Activated T-cell treated with anti-CD3 and anti-CD28 coated beads, Interleukin-2, amount 50 U/mL, for 1 hour (primary cell): ENCODE results near the gene STN1.
A peak's percentile ranks its signal among the peaks of the same experiment; 100 is the strongest.
"Not testable (repeated sequence)": the region's sequence is repeated elsewhere in the genome, so short reads cannot be mapped to it uniquely, and the experiment has no call there.

Experiments used
- DNase-seq: peaks from one replicate; pipeline ENCODE4 v3.0.0-alpha.2; 2020

STN1 gene

DNA sequence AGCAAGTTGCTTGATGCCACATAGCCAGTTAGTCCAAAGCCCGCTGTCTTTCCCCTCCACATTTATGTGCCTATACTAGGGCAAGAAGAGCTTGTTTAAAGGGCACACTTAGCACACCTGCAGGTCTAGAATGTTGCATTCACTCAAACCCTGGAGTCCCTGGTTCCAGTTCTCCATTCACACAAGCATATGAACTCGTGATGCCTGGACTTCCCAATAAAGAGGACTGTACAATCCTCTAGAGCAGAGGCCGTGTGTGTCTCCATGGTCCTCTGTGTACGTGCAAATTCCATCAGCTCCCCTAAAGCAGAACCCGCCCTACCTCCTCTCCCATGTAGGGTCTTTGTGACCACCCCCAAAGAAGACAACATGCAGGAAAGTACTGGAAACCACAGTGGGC, 59.6 kb downstream of the STN1 start:
- no peak for DNase-seq

DNA sequence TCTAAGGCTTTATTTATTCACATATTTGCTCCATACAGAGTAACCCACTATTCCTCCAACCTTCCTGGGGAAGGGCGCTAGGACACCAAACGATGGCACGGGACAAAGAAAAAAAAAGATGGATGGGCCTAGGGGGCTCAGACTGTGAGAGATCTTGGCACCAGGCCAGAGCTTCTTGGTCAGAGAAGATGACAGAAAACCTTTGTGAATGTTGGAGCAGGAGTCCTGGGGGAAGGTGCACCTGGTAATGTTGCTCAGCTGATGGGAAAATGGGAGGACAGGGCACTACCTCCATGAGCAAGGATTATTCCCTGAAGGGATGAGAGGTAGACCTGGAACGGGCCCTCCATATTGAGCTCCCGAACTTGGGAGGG, 61.2 kb downstream of the STN1 start:
- no peak for DNase-seq

DNA sequence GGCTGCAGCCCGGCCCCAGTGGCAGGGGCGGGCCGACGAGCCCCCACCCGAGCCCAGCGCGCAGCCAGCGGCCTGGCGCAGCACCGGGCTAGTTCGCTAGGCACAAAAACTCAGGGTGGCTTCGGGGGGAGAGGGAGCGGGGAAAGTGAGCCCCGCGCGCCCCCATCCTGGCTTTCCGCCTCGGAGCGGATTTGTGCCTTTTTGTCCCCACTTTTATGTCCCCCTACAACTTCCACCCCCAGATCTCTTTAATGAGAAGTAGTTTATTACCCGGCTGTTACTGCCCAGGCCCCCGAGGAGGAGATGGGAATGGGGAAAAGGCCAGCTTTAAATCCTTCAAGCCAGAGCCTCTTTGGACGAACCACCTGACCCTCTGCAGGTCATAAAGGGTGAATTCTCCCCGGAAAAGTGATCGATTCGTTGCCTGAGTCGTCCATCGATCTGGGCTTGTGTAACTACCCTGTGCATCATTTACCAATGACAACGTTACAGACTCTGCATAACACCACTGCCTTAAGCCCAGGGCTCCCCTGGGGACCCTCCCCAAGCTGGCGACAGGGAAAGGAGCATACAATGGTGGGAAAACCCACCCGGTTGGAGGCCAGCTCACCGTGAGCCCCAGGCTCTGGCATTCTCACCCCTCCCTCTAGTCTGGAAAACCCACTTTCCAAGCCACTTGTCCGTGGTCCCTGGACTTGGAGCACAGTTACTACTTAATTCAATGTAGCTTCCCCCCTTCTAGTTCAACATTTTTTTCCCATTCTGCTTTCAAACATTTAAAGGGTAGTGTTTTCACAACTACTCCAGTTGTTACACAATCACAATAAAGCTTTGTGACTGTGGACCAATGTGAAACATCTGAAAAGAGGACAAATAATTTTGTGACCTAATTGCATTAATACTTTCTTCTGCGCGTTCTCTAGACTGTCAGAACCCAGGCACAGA, 61.9 kb downstream of the STN1 start:
- DNase-seq: no peak

DNA sequence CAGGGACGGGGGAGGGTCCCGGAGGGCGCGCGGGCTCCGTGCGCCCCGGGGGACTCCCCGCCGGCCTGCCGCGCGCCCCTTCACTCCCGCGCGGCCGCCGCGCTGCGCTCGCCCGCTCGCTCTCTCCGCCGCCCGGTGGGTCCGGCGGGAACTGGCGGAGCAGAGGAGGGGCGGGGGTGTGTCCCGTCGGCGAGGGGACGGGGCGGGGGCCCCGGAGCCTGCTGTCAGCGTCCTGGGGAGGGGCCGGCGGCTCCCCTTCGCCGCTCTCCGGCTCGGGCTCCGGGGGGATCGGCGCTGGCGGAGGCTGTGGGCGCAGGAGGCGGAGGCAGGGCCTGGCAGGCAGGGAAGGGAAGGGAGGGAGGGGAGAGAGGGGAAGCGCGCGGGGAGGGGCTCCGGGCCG, 62.6 kb downstream of the STN1 start, which contains the start of gene SH3PXD2A:
Gene SH3PXD2A (minus strand): TSS at position 153 of the 400 bp plus-strand sequence. CDS start 310 bp downstream, outside the sequence.
- DNase-seq: peak; percentile 32

DNA sequence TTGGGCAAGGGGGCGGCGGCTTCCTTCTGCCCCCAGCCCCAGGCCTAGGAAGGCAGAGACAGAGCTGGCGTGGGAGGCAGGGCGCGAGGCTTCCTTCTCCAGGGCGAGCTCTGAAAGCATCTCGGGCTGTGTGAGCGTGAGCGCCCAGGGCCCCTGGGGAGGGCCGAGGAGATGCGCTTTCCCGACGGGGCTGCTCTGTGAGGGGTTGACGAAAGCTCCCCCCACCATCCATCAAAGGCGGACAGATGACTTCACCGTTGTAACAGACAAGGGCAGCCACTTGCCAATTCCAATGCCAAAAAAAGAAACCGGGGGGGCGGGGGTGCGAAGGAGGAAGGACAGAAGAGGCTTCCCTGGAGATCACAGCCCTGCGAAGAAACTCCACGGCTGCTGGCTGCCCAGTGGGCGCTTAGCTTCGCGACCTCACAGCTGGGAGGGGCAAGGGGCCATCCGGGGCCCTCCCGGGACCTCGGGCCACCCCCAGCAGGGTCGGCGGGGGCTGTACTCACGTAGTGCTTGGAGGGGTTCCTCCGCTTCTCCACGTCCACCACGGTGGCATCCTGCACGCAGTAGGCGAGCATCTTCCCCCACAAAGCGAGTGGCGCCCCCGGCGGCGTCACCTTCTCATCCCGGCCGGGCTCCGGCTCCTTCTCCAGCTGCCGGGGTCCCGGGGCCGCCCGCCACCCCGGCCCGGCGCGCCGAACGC, 63.1 kb downstream of the STN1 start:
- peak; percentile 32 for DNase-seq

DNA sequence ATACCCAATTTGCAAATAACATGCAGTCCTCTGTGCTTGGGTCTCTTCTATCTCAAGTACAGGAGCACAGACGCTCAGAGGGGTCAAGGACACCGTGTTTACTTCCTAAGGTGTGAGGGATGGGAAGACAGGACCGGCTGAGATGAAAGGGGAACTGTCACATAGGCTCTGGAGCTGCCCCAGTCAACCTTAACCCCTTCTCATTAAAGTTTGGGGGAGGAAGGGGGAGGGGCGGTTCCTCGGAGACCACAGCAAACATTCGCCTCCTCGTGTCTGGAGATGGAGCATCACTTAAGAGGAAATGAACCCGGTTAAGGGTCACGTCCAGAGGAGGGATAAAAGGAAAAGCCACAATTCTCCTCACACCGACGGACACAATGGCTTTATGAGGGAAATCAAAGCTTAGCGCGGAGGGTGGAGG, 63.7 kb downstream of the STN1 start:
- no peak for DNase-seq

DNA sequence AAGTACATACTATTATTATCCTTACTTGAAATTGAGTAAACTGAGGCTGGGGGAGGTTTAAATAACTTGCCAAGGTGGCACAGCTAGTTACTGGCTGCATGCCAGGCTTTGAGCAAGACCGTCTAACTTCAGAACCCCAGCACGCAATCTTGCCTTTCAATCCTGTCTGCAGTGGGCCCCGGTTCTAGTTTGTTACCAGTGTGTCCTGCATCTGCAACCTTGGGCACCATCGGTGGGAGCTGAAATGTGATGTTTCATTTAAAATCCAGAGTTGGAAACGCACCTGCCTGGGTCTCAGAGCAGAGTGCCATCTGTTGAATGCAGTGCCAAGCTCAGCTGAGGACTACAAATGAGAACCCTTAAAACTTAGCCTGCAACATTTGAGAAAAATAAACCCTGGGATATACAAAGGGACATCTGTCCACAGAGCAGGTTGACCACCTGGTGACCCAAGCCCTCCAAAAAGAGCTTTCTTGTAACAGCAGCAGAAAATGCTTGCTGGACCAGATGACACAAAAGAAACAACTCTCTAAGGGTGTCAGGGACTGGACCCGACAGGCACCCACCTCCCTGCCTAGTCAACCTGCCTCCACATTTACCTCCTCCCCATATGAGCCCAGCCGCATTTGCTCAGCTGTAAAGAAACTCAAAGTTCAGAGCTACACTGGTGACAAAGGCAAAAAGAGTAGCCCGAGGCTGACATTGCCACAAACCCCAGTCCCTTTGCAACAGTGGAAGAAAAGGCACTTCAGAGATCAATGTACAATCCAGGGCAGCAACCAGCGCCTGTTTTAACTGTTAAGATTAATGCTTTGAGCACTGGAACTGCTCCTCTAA, 64.3 kb downstream of the STN1 start:
- DNase-seq: no peak

DNA sequence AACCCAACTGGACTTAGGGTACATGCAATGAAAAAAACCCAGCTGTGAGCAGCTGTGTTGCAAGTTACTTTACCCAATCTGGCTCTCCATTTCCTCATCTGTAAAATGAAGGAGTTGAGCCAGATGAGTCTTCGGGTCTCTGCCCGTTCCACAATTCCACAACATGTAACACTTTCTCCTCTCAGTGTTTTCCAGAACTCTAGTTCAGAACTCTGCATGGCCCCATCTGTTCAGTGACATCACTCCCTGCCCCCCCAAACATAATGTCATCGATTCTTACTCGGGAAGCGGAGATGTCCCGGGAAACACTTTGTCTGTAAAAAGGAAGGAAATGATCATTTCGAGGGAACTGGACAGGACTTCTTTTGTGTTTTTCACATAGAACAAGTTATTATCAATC, 65.1 kb downstream of the STN1 start:
- DNase-seq: no peak

DNA sequence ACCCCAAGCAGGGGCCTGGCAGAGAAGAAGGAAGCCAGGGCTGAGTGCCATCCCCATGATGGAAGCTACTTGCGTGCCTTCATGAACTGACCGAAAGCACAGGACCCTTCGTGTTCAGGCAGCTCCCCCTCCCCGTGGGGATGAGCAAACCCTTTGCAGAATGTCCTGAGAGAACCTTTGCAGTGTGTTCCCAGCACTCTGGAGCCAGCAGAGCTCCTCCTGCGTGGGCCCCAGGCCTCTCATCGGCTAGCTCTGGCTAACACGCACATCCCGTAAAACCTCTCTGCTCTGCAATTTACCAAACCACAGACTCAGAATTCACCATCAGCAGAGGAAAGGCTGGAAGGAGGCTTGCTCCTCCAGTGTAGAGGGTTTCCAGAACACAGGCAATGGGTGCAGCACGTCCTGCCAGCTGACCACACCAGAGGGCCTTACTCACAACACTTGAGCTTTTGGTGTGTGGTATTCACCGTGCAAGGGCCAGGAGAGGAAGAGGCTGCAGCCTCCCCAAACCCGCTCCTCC, 65.7 kb downstream of the STN1 start:
- no peak for DNase-seq

DNA sequence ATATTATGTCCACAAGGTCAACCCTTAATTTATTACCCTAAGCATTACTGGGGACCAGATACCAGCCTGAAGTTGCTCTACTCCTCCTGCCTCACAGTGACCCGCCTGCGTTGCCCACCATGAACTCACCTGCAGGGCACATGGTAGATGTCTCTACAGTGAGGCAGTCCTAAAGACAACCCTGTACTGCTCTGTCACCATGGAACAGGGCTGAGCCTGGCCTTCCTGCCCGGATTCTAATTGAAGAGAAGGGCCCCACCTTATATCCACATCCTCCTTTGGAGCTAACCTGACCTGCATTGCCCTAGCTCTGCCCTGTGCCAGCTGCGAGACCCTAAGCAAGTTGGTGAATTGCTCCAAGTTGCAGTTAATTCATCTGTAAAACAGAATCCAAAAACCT, 66.7 kb downstream of the STN1 start:
- DNase-seq: no peak

DNA sequence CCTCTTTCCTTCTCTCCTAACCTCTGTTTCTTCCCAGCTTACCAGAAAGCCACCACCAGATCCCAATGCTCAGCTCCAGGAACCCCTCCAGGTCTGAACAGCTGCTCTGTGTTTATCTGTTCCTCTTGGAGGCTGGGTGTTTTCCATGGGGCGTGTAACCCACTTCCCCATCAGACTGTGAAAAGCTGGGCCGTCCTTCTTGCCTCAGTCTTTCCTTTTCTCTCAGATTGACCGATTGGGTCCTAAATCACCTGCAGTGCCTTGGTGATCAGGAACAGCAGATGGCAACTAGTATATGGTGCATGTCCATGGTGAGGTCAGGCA, 67.5 kb downstream of the STN1 start:
- DNase-seq: no peak

DNA sequence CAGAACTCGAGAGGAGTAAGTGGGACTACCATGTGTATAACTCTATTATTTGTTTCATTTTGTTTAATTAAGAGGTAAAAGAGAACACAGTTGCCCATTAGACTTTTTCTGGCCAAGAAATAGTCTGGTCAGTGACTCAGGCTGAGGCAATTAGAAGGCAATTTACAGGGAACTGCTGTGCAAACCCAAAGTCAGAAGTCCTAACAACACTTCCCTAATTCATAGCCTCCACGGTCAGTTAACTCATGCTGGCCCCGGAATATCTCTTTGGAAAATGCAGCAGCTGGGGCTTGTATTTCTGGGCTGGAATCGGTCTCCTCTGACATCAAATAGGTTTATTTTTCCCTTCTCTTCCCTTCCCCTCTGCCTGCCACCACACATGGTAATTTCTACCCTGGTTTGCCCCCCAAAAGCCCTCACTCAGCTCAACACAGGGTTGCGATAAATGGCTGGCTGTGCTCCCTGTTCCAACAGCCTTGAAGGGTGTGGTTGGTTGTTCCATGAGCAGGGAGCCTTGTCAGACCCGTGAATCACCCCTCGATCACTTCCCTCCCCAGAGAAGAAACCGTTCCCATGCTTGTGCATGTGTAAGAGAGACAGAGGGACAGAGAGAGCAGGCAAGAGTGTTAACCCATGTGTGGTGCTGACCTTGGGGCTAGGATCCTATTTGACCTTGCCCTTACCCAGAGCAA, 68.0 kb downstream of the STN1 start:
- no peak for DNase-seq

DNA sequence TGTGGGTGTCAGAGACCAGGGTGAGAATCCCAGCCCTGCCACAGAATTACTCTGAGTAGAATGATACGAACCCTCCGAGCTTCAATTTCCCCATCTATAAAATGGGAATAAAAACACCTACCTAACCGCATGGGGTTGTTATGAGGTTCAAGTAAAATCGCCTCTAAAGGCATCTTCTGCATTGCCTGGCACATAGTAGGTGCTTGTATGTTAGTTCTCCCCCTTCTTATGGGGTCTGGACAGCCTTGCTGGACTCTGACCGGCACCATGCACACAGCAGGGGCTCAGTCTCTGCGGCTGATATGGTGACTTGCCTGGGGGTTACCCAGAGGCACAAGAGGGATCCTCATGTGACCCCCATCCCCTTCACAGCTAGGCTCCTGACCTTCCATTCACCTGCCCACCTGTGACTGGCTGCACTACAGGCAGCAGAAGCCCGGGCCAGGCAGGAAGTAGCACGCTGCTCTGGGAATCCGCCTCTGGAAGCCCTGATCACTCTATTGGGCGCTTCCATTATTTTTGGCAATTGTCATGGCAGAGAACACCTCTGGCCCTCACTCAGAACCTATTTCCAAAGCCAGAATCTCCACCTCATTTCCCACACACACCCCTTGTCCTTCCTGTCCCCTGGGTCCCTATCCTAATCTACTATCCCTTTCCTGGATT, 68.6 kb downstream of the STN1 start:
- DNase-seq: no peak

DNA sequence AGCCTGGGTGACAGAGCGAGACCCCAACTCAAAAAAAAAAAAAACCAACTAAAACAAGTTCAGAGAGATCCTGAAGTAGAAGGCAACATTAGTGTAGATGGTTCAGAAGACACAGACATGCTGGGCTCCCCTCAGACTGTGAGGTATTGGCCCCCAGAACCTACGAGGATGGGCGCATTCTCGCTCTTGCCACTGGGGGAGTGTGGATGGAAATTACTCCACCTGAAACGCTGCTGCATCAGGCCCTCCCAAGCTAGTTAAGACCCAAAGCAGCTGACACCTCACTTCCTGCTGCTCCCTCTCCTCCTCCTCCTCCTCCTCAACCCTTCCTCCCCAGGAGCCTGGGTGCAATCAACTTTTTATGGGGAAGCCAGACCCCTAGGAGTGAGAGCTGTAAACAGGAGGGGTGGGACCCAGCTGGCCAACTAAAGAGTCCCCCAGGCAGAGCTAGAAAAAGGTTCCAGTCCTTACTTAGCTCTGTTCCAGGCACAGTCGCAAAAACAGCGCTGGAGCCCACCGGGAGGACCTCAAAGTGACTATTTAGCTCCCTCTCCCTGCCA, 70.0 kb downstream of the STN1 start:
- no peak for DNase-seq

DNA sequence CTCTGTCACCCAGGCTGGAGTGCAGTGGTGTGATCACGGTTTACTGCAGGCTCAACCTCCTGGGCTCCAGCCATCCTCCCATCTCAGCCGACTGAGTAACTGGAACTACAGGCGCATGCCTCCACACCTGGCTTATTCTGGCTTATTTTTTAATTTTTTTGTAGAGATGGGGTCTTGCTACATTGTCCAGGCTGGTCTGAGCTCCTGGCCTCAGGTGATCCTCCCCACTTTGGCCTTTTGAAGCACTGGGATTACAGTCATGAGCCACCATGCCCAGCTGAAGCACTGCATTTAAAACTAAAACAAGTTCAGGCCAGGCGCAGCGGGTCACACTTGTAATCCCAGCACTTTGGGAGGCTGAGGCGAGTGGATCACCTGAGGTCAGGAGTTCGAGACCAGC, 70.6 kb downstream of the STN1 start:
- no peak for DNase-seq

DNA sequence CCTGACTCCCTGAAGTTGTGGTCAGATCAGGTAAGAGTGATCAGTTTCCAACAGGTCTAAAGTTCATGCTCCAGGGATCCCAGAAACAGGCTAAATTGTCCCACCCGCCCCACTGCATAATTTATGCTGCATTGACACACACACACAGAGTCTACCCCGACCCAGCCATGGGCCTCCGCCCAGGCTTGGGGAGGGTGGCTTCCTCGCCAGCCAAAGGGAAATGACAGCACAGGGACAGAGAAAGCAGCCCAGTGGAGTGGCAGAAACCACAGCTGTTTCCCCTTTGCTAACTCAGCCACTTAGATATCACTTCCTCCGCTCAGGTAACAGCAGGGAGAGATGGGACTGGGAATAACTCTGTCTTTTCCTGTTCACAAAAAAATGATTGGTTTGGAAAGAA, 72.0 kb downstream of the STN1 start:
- peak; percentile 40 for DNase-seq

DNA sequence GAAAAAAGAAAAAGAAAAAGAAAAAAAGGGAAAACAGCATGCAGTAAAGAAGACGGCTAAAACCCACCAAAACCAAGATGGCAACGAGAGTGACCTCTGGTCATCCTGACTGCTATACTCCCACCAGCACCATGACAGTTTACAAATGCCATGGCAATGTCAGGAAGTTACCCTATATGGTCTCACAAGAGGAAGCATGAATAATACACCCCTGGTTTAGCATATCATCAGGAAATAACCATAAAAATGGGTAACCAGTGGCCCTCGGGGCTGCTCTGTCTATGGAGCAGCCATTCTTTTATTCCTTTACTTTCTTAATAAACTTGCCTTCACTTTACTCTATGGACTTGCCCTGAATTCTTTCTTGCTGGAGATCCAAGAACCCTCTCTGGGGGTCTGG, 72.6 kb downstream of the STN1 start:
- DNase-seq: not testable (repeated sequence)

DNA sequence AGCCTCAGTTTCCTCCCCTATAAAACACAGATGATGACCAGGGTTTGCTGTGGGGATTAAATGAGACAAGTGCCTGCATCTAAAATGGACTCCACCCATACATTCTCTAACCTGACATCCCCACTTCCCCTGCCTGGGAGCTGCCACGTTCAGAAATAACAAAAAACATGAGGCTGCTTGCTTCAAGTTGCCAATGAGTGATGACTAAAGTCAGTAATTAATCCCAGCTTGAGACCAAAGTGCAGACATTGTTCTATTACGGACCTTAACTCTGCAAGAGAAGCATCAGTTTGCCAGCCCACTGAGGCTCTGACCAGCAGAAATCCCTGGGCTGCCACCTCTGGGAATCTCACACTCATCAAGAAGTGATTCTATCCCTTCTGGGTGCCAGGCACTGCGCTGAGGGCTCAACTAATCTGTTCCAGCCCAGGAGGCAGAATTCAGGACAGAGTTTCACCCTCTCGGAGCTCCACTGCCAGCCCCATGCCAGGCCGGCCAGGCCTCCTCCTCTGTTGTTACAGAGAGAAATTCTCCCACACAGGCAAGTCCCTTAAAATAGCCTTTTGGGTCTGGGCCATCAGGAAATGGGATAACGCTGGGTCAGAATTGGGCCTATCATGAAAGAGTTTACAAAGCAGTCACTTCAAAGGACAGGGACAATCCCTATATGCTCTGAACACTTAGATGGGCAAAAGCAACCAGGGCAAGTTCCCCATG, 74.0 kb downstream of the STN1 start:
- DNase-seq: no peak

DNA sequence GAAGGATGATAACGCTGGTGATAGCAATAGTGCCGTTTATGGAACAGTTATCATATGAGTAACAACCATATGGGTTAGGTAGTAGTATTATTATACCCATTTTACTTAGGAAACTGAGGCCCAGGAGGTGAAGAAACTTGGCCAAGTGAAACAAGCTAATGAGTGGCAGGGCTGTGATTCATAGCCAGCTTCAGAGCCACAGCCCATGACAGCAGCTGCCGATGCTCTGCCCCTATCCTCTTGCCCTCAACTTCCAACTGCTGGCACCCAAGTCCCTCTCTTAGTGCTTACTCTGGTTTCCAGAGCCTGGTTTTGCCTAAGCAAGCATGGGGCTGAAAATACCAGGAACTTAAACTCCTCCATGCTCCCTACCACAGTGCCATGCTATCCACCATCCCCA, 74.9 kb downstream of the STN1 start:
- no peak for DNase-seq

DNA sequence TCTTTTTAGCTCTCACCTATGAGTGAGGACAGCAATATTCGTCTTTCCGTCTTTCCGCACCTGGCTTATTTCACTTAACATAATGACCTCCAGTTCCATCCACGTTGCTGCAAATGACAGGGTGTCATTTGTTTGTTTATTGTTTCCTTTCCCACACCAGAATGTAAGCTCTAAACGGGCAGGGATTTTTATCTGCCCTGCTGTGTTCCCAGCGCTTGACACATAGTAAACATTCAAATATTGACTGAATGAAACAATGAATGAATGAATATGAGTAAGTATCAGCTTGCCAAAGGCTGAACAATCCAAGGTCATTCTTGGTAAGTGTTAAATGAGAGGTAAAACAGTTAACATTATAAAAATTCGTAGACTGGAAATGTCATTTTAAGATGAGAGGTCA, 75.4 kb downstream of the STN1 start:
- no peak for DNase-seq

DNA sequence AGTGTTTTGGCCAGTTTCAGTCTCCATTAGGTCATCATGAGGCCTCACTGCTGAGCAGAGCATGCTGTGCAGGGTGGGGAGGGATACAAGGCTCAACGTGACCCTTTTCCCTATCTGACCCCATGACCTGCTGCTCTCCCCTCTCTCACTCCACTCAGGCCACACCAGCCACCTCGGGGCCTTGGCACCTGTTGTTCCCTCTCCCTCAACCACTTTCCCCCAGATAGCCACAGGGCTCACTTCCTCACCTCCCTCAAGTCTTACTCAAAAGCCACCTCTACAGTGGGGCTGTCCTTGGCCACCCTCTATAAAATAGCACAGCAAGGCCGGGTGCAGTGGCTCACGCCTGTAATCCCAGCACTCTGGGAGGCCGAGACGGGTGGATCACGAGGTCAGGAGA, 76.5 kb downstream of the STN1 start:
- DNase-seq: no peak
